ENCODE measurements around the gene ANKK1. TPM values are rescaled to one million over a fixed set of nuclear protein-coding genes. Genes with fewer than 3 reads are reported as not detected.
A peak's percentile ranks its signal among the peaks of the same experiment; 100 is the strongest.

The ANKK1 gene
- total RNA-seq, 6 donors from 2014 or later: 0.14 to 4.4 (median 2.2) TPM

- ATAC-seq (ENCODE audit: low FRiP score in 2 of 2) (no peak), DNase-seq (peak in 1 of 2 donors; percentile 18)
- Histone ChIP-seq H3K27ac (no peak overlapping the region), H3K9me3 (no peaks in the 10 kb centered on the region), H3K4me3 (no peak overlapping the region), H3K4me1 (no peaks in the 10 kb centered on the region), H3K36me3 (no peaks in the 10 kb centered on the region), H3K27me3 (no peaks in the 10 kb centered on the region)
- no peak for TF ChIP-seq CTCF (IDR thresholded peaks at IDR 0.05)
- no peak for TF ChIP-seq EP300 (IDR thresholded peaks at IDR 0.05)
- no peak for TF ChIP-seq POLR2A (IDR thresholded peaks at IDR 0.05)
- no peak for TF ChIP-seq POLR2AphosphoS5 (IDR thresholded peaks at IDR 0.05)
- WGBS, 2 donors: 87 to 88% methylated on average over 7 of the region's 7 CpGs
Measured at GRCh38 chr11:113404859-113405430, 17.4 kb downstream of the ANKK1 start.

GRCh38 chr11:113405724-113406478 lies 18.3 kb downstream of the ANKK1 start:
- no peaks in the 10 kb centered on the region for H3K9me3 ChIP-seq
- peak in 1 of 2 donors; percentile 14 for DNase-seq
- ATAC-seq (ENCODE audit: low FRiP score in 2 of 2): no peak
- no peaks in the 10 kb centered on the region for H3K4me1 ChIP-seq
- no peaks in the 10 kb centered on the region for H3K27me3 ChIP-seq
- no peaks in the 10 kb centered on the region for H3K36me3 ChIP-seq
- H3K4me3 ChIP-seq: no peak overlapping the region
- TF ChIP-seq CTCF (IDR thresholded peaks at IDR 0.05) (no peak), EP300 (IDR thresholded peaks at IDR 0.05) (no peak), POLR2A (IDR thresholded peaks at IDR 0.05) (no peak), POLR2AphosphoS5 (IDR thresholded peaks at IDR 0.05) (no peak)
- H3K27ac ChIP-seq: no peak overlapping the region
- 74 to 89% methylated on average over 4 to 7 of the region's 7 CpGs for WGBS, 2 donors

GRCh38 chr11:113407163-113407562 lies 19.6 kb downstream of the ANKK1 start:
- DNase-seq (no peak), ATAC-seq (ENCODE audit: low FRiP score in 2 of 2) (no peak)
- no peaks in the 10 kb centered on the region for H3K4me1 ChIP-seq
- H3K9me3 ChIP-seq: no peaks in the 10 kb centered on the region
- H3K27ac ChIP-seq: no peak overlapping the region
- H3K27me3 ChIP-seq: no peaks in the 10 kb centered on the region
- 61 to 72% methylated on average over 3 of the region's 3 CpGs for WGBS, 2 donors
- H3K36me3 ChIP-seq: no peaks in the 10 kb centered on the region
- TF ChIP-seq POLR2A (IDR thresholded peaks at IDR 0.05): no peak
- no peak for TF ChIP-seq CTCF (IDR thresholded peaks at IDR 0.05)
- TF ChIP-seq POLR2AphosphoS5 (IDR thresholded peaks at IDR 0.05): no peak
- no peak for TF ChIP-seq EP300 (IDR thresholded peaks at IDR 0.05)
- H3K4me3 ChIP-seq: no peak overlapping the region

- no peaks in the 10 kb centered on the region for H3K4me1 ChIP-seq
- H3K4me3 ChIP-seq: no peak overlapping the region
- no peaks in the 10 kb centered on the region for H3K27me3 ChIP-seq
- ATAC-seq (ENCODE audit: low FRiP score in 2 of 2) (no peak), DNase-seq (no peak)
- 59 to 61% methylated on average over 9 of the region's 9 CpGs for WGBS, 2 donors
- no peaks in the 10 kb centered on the region for H3K36me3 ChIP-seq
- H3K9me3 ChIP-seq: no peaks in the 10 kb centered on the region
- no peak for TF ChIP-seq POLR2AphosphoS5 (IDR thresholded peaks at IDR 0.05)
- TF ChIP-seq POLR2A (IDR thresholded peaks at IDR 0.05): no peak
- no peak for TF ChIP-seq CTCF (IDR thresholded peaks at IDR 0.05)
- TF ChIP-seq EP300 (IDR thresholded peaks at IDR 0.05): no peak
- H3K27ac ChIP-seq: no peak overlapping the region
Measured at GRCh38 chr11:113408206-113408605, 20.6 kb downstream of the ANKK1 start.
